Stimulated activated CD8-positive, alpha-beta memory T cell treated with anti-CD3 and anti-CD28 coated beads, Interleukin-15, amount 100 ng/mL, for 1 hour (primary cell): ENCODE data around the gene TMEM242.
"Not testable (repeated sequence)": the region's sequence is repeated elsewhere in the genome, so short reads cannot be mapped to it uniquely, and the experiment has no call there.

Source experiments
- DNase-seq: peaks from one replicate; pipeline ENCODE4 v3.0.0-alpha.2; 2020; ENCODE audit warnings: low read depth

The TMEM242 gene

DNA sequence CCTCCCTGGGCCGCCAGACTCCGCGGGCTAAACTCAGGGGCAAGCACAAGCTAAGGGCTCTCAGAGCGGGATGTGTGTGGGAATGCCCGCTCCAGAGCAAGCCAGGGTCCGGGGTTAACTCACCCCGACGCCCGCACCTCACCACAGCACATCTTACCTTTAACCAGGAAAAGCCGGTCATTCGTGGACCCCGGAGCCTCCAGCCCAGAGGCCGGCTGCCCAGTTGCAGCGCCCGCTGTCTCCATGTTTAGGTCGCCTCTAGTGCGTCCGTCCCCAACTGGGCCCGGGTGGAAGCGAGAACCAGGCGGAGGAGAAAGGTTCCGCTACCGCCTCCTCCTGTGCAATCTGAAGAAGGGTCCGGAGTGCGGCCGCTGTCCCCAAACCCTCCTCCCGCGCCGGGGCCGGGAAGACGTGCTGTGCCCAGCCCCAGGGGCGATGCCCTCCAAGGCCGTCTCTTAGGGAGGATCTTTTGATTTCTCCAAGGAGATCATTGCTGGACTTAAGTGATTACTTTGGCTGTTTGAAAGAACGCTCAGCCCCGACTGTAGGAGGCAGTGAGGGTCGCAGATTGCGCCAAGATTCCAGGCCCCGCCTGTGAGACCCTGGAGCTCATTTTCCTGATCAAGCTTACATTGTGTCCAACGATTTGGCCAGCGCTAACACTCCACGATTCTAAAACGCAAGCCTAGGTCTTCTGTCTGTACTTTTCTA, at the start of gene TMEM242:
TMEM242 (minus strand) TSS at position 265 of the 711 bp plus-strand sequence; CDS start at position 245, 20 bp downstream.
- DNase-seq = peak; percentile 82

DNA sequence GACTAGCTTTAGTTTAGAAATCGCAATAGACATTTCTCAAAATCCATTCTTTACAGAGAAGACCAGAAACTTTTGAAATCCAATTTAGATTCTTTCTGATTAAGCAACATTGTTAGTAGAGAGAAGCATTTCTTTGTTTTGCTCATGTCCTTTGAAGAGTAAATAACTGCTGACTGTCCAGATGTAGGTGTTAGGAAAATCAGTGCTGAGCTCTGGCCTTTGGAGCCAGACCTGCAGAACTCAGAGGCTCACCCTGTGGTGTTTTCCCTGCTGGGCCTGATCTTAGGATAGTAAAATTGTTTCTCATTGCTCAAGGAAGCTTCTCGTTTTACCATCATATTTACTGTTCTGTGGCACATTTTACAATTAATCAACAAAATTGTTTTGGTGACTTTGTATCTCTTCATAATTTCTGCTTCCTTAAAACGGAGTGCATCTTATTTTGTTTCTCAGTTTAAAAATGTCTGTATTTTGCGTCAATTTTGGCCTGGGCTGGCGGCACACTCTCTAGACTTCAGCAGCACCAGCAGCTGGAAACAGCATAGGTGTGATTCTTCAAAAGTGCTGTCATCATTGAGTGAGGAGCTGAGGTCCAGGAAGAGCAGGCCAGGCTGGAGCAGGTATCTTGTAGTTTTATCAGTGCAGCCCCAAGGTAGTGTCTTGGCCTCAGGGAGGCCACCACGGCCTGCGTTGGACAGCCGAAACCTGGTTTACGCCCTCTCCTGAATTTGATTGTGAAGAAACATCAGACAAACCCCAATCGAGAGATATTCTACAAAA, 49.4 kb upstream of the TMEM242 start:
- no peak for DNase-seq

DNA sequence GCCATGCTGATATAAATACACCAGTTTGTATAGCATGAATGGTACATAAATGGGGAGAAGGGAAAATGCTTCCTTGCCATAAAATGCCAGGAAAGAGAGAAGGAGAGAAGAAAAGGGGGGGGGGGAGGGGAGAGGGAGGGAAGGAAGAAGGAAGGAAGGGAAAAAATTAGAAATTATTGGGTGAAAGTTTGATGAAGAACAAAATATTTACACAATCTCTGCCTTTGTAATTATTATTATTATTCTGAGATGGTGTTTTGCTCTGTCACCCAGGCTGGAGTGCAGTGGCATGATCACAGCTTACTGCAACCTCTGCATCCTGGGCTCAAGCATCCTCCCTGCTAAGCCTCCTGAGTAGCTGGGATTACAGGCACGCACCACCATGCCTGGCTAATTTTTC, 47.4 kb upstream of the TMEM242 start:
- no peak for DNase-seq

DNA sequence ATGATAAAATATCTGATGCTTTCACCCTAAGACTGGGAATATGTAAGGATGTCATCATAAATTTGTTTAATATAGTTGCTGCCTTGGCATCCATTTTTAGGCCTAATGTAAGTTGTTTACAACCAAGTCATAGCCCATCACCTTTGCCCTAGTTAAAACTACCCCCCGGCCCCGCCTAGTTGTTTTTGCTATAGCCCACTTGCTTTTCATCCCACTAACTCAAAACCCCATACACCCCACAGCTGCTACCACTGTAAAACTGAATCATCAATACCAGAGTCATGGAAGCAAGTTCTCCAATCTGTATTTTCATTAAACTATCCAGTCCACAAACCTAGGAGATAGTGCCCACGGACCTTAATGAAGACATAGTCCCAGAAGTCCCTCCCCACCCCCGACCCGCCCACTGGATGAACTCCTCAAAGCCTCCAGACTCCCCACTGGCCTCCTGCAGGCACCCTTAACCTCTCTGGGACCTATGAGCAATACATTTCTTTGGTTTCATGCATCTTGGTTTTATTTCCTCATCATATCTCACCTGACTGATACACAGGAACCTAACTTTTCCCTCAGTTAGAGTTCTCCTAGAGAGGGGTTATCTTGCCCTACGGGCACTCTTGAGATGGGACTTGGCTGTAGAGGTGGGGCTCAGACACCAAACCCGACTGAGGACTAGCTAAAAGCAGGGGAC, 45.2 kb upstream of the TMEM242 start:
- DNase-seq = no peak

DNA sequence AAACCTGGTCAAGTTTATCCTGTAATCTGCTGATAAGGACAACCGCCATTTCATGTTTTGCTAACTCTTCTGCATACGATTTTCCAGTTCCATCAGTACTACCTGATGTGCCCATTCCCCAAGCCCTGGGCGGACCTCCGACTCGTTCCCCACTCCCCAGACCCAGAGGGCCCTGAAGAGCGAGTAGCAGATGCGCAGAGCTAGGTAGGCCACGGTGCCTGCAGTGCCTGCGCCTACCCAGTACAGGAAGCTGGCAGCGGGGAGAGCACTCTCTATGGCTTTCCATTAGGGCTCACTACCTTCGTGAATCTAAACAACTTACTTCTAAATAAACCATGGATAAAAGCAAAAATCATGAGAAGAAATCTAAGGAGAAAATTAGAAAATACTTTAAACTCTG, 43.3 kb upstream of the TMEM242 start:
- no peak for DNase-seq

DNA sequence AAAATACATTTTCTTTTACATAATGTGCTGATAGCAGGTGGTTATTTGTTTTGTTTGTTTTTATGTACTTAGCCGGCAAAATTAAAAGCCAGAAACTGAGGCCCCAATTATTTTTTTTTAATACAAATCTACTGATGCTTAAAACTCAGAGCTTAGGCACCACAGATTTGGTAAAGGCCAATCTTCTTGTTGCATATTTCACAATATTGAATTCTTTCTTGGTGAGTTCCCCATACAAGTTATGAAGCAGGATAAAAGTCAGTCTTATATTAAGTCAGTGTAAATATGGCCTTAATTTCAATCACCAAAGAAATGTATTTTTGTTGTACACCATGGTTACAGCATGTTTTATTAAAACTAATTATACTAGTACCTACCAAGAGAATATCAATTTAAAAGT, 41.4 kb upstream of the TMEM242 start:
- no peak for DNase-seq

DNA sequence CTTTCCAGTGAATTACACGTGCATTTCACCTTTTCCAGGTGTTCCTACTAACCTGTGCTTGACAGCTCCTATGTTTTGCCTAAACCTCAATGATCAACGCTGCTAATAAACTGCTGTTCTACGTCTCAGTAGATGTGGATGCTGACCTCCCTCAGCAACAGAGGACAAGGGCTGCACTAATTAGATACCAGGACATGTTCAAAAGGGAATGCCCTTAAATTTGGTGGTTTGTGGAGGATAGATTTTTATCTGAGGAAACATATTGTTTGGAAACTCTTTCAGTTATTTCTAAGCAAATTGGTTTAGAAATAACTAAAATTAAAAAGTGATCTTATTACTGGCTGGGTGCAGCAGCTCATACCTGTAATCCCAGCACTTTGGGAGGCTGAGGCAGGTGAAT, 38.6 kb upstream of the TMEM242 start:
- no peak for DNase-seq

DNA sequence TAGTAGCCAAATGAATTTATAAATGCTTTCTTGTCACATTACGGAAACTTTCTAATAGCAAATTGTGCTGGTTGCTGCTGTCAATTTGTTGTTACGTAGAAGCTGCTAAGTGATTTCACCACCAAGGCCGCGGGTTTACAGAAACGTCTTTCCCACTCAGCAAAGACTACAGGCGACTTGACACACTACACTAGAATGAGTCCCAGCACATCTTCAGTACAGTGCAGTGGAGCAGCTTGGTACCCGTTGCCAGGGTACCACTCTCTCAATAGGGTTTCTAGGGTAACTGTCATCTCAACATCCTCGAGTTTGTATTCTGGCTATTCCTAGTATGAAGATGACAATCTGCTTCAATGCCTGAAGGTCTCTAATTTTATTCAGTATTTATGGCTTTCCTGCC, 35.0 kb upstream of the TMEM242 start:
- no peak for DNase-seq

DNA sequence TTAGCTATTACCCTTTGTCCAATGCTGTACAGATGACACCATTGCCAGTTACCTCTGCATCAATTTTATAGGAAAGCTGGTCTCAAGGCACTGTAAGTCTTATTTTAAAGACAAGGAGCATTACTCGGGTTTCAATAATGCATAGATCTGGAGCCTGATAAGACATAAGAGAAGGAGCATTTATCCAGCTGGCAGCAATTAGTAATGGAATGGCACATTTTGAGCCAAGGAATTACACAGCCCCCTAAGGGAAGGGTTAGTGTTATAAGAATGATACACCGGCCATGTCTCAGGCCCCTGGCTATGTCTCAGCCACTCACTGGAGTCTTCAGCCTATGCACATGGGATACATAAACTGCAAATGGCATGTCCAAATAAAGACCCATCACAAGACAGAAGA, 23.1 kb upstream of the TMEM242 start:
- DNase-seq = no peak

DNA sequence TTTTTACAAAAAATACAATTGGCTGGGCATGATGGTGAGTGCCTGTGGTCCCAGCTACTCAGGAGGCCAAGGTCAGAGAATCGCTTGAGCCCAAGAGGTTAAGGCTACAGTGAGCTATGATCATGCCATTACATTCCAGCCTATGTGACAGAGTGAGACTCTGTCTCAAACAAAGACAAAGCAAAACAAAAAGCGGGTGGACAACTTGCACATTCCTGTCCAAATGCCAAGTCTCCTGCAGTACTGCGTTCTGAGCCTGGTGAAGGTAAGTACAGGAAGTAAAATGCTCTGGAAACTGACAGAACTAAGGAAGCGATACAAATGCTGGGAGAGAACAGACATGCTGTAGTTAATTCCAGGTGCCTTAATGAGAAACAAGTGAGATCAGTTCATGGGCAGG, 20.4 kb upstream of the TMEM242 start:
- DNase-seq = no peak

DNA sequence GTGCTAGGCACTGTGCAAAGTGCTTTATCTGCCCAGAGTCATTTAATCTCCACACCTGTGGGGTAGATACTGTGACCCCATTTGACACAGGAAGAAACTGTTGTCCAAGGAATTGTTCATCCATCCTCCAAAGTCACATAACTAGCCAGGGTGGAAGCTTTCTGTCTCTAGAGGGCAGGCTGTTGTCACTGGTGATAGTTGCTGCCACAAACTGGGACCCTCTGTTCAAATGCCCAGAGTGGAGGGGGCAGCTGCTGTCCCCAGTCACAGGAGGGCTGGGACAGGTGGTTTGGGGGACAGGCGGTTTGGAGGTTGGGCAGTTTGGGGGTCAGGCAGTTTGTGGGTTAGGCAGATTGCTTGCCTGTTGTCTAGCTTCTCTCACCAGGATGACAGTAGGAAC, 16.1 kb upstream of the TMEM242 start:
- no peak for DNase-seq

DNA sequence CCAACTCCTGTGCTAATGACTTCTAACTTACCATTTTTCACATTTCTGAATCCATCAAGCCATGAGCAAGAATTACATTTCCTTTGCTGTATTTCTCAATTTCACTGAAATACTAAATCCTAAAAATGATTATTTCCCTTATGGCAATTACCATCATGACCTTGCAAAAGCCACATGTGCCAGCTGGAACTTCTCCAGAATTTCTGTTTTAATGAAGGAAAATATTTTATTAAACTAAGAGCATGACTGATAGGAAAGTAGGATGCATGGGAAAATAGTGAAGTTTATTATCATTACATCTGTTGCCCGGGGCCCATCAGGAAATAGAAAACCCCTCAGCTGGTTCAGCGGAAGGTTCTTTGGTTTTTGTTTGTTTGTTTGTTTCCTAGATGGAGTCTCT, 14.4 kb upstream of the TMEM242 start:
- DNase-seq = no peak

DNA sequence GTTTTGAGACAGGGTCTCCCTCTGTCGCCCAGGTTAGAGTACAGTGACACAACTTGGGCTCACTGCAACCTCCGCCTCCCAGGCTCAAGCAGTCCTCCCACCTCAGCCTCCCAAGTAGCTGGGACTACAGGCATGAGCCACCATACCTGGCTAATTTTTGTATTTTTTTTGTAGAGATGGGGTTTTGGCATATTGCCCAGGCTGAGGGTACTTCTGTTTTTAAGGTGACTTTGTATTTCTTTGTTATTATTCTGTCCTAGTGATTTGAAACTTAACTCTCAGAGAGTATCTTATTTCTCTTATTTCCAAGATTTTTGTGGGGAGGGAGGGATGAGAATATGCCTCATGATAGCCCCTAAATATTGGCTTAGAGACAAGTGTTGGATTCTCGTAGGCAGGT, 14.0 kb upstream of the TMEM242 start:
- DNase-seq = not testable (repeated sequence)

DNA sequence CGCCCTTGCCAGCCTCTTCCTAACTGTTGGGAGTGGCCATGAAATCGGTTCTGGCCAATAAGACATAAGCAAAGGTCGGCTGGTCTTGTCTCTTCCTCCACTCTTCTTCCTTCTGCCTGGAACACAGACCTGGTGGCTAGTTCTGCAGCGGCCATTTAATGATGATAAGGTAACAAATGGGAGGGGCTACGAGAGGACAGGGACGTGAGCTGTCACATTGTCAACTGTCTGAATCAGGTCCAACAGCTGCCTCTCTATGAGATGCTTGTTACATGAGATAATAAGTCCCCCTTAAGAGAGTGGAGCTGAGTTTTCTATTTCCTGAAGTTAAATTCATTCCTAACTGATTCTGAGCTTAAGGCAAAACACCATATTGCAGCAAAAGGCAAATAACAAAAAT, 12.5 kb upstream of the TMEM242 start:
- DNase-seq = no peak

DNA sequence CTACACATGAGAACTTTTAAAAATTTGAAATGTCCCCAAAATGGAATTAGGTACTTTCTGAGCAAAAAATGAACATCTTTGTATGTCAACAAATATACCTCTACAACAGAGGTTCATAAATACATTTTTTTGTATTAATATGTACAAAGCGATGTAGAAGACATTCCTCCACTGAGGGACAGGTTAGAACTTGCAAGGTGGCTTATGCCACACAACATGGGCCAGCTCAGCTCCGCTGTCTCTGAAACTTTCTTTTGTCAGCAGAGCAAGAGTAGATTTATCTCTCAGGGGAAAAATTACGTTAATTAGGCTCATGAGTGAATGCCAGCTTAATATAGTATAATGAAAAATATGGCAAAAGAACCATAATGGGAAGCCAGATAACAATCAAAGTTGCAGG, 10.6 kb upstream of the TMEM242 start:
- DNase-seq = no peak

DNA sequence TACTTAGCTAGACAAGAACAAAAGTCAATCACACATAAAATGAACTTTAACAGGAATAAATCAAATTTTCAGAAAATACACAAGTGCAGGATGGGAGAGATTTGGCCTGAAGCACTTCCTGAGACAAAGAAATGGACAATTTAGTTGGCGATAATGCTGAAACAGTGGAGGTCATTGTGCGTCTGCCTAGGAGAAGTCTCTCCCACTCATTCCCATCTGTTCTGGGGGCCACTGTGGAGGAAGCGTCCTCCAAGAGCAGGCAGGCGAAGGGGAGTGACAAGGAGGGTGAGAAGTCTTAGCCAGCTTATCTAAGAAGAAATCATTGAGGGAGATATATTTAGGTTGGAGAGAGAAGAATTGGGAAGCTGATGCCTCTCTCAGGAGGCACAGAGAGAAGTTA, 10.2 kb upstream of the TMEM242 start:
- no peak for DNase-seq

DNA sequence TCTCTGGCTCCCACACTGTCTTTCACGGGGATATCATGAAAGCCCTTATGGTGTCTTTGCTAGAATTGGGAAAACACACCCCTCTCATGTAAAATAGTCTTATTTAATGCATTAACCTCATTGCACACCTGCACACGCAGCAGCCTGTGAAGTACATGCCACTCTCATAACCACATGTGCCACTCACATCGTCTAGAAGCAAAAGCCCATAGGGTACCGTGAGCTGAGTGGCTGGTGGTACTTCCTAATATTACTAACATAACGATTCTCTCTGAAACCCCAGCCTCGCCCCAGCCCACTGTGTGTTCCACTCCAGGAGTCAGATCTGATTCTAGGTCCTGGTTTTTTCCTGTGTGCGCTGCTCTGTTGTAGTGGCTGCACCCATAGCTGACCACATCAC, 9.5 kb upstream of the TMEM242 start:
- DNase-seq = no peak

DNA sequence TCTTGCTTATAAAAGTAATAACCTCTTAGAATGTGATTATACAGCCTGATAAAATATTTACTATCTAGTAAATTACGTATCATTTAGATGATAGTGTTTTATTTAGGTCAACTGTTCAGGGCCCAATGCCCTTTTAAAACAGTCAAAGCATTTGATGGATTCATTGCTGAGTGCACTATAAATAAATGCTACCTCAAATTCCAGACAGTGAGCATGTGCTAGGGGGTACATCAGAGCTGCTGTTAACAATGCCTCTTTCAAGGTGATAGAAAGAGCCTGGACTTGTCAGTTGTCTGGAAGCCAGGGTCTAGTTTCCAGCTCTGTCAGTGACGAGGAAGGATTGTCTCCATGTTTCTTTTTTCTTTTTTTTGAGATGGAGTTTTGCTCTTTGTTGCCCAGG, 7.5 kb upstream of the TMEM242 start:
- no peak for DNase-seq

DNA sequence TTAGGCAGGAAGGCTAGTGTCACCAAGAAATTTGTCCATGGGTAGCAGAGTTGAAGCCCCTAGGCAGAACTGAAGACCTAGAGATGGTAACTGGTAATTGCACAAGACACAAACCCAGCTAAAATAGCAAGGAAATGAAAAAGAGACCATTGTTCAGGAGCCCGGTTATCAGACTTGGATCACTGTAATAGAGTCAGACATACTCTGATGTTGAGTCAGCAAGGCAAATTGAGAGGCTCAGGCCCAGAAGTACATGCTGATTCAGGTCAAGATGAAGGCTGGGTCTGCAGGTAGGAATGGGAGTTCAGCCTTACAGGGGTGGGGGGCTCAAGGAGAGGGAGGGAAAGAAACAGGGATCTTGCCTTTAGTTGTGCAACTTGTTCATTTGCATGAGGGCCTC, 6.5 kb upstream of the TMEM242 start:
- no peak for DNase-seq

DNA sequence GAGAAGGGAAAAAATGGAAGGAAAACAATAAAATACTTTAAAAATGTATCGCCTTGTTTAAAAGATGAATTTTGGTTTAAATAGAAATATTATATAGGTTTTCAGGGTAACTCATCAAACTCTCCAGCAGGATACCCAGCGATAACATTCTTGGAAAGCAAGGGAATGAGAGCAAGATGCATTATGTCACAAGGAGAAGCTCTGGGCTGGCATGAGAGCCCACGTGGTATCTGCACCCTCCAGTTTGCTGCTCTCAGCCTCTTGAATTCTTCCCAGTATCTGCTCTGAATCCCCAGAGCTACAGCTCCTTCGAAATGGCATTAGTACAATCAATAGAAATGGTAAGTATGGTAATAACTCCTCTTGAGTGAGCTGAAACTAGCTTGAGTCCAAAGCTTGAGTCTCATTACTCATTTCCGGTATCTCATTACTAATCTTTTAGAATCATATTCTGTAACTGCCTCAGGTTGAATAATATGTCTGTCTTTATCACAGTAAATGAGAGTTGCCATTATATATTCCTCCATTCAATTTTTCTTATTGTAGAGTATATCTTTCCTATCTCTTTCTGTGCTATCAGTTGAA, 4.9 kb upstream of the TMEM242 start:
- DNase-seq = no peak

DNA sequence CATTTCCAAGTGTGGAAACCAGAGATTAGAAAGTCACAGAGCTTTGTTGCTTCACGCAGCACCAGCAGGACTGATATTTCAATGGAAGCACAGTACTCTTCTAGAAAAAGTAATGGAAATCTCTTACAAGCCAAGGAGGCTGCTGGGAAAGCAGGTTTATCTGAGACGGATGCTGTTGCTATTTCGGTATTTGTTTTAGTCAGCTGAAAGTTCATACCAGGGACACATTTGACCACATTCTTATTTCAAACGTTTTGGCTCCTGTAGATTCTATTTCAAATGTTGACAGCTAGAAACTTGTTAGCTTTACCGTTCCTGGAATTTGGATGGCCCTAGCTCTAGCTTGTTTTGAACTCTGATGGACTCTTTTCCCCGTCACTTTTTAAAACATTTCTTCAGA, 3.7 kb upstream of the TMEM242 start:
- DNase-seq = no peak

DNA sequence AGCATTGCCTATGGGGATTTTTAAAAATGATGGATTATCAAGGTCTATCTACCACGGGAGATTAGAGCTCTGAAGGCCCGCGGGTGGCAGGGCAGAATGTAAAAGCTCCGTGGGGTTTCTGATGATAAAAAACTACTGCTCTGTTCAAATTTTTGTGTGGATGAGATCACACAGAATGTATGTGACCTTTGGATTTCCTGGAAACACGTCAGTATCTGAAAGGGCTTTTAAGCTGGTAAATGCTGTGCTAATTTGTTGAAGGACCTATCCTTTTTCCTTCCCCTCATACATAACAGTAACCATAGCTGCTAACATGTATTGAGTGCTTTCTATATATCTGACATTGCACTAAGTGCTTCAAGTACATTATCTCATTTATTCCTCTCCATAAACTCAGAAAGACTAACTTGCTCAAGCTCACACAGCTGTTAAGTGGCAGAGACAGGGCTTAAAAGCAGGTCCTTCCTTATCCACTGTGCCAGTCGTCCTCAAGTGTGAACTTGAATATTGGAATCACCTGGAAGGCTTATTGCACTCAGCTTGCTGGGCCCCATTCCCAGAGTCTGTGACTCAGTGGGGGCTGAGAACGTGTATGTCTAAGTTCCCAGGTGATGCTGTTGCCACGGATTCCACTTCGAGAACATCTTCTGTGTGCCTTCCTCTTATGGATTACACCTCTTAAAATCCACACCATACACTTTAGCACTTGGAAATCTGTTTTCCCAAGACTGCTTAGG, 1.9 kb upstream of the TMEM242 start:
- no peak for DNase-seq
